HG03139 (cell line): ENCODE data around the gene B2M.
A peak's percentile ranks its signal among the peaks of the same experiment; 100 is the strongest.
"Not testable (repeated sequence)": the region's sequence is repeated elsewhere in the genome, so short reads cannot be mapped to it uniquely, and the experiment has no call there.

Experiments used
- ATAC-seq: cut with Tn5 transposase; IDR thresholded peaks from one replicate; pipeline ENCODE4 v1.9.1; 2021; ENCODE audit not compliant: unreplicated experiment

The B2M gene

GRCh38 chr15:44697014-44697413 lies 14.3 kb upstream of the B2M start:
- no peak for ATAC-seq

- ATAC-seq = no peak
Observed at GRCh38 chr15:44698641-44699040, 12.7 kb upstream of the B2M start.

GRCh38 chr15:44700676-44701075 lies 10.6 kb upstream of the B2M start:
- not testable (repeated sequence) for ATAC-seq

GRCh38 chr15:44705986-44706385 lies 5.3 kb upstream of the B2M start:
- ATAC-seq = no peak

GRCh38 chr15:44706401-44706800 lies 4.9 kb upstream of the B2M start:
- no peak for ATAC-seq

- ATAC-seq = no peak
Observed at GRCh38 chr15:44706946-44707636, 4.2 kb upstream of the B2M start.

GRCh38 chr15:44710236-44711095 lies 851 bp upstream of the B2M start:
- no peak for ATAC-seq

GRCh38 chr15:44711743-44712345 lies 527 bp downstream of the B2M start:
- peak; percentile 5 for ATAC-seq

- no peak for ATAC-seq
Observed at GRCh38 chr15:44712346-44713005, 1.2 kb downstream of the B2M start.

- no peak for ATAC-seq
Observed at GRCh38 chr15:44713006-44713966, 2.0 kb downstream of the B2M start.

GRCh38 chr15:44715142-44715796 lies 4.0 kb downstream of the B2M start:
- no peak for ATAC-seq

- ATAC-seq = no peak
Observed at GRCh38 chr15:44715797-44716334, 4.5 kb downstream of the B2M start.

- no peak for ATAC-seq
Observed at GRCh38 chr15:44716983-44717602, 5.8 kb downstream of the B2M start.

GRCh38 chr15:44718180-44718926 lies 7.0 kb downstream of the B2M start:
- no peak for ATAC-seq

- ATAC-seq = no peak
Observed at GRCh38 chr15:44718927-44719292, 7.6 kb downstream of the B2M start.

GRCh38 chr15:44719293-44719999 lies 8.1 kb downstream of the B2M start:
- peak; percentile 34 for ATAC-seq

GRCh38 chr15:44720000-44720435 lies 8.7 kb downstream of the B2M start:
- ATAC-seq = not testable (repeated sequence)
